Regular cardiac myocyte (primary cell): ENCODE data around the gene SLC7A9. TPM values are rescaled to one million over a fixed set of nuclear protein-coding genes. Genes with fewer than 3 reads are reported as not detected.

Source experiments
- total RNA-seq: library from RNA; depleted of rRNA; stranded (reverse); fragments of >200 nt; gene quantifications from 2 replicates; pipeline ENCODE4 v1.2.3, GENCODE V29; 2014

Gene SLC7A9
- total RNA-seq = under 0.01 and 0.19 TPM in 2 replicates

DNA sequence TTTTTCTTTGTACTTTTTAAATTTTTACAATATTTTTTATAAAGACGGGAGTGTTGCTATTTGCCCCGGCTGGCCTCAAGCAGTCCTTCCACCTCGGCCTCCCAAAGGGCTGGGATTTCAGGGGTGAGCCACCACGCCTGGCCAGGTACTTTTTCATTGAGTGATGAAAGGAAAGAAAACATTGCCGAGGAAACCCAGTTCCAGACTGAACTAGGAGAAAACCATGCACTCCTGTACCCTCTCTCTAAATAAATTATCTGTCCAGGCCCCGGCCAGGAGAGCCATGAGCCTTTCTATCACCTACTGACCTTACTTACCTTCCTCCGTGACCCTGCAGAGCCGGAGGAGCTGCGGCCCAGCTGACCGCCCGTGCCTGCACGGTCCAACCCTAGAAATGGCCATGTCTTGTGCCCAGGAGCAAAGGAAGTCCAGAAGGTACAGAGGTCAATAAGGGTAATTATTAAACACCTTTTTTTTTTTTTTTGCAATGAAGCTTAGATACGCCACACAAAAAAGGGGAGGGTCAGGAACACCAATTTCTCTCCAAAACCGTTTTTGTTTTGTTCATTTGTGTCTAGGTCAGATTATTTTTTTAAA, at the start of gene SLC7A9:
Gene SLC7A9 (minus strand): TSS at position 399 of the 597 bp plus-strand sequence. CDS start 1,233 bp downstream, outside the sequence.

Other genes starting within 250 kb of the SLC7A9 start
- 41.2 and 42.6 TPM in 2 replicates for gene ANKRD27, start 194.6 kb downstream of the SLC7A9 start, total RNA-seq
- gene RGS9BP, start 193.9 kb downstream of the SLC7A9 start, total RNA-seq = 0.38 and 0.56 TPM in 2 replicates
- 7.0 and 8.6 TPM in 2 replicates for gene NUDT19, start 177.9 kb downstream of the SLC7A9 start, total RNA-seq
- under 0.01 and 0.28 TPM in 2 replicates for gene TDRD12, start 150.0 kb downstream of the SLC7A9 start, total RNA-seq
- gene CEP89, start 102.2 kb upstream of the SLC7A9 start, total RNA-seq = 6.5 and 16.7 TPM in 2 replicates
- gene FAAP24, start 102.5 kb upstream of the SLC7A9 start, total RNA-seq = 2.0 and 3.1 TPM in 2 replicates
- gene RHPN2, start 195.1 kb upstream of the SLC7A9 start, total RNA-seq = 4.0 and 4.5 TPM in 2 replicates
- 4.5 and 8.2 TPM in 2 replicates for gene GPATCH1, start 211.4 kb upstream of the SLC7A9 start, total RNA-seq